ENCODE measurements around the gene EXOC6B.

The EXOC6B gene

GRCh38 chr2:72271766-72272641 is 553.8 kb downstream of the EXOC6B start:
- no peak for DNase-seq (ENCODE audit: low spot score)

GRCh38 chr2:72271276-72271614 is 554.6 kb downstream of the EXOC6B start:
- DNase-seq (ENCODE audit: low spot score), result no peak

- DNase-seq (ENCODE audit: low spot score), result no peak
Observed at GRCh38 chr2:72270556-72271275, 555.1 kb downstream of the EXOC6B start.

- DNase-seq (ENCODE audit: low spot score), result no peak
Observed at GRCh38 chr2:72263776-72264060, 562.1 kb downstream of the EXOC6B start.

- DNase-seq (ENCODE audit: low spot score), result no peak
Observed at GRCh38 chr2:72263043-72263775, 562.6 kb downstream of the EXOC6B start.

- no peak for DNase-seq (ENCODE audit: low spot score)
Observed at GRCh38 chr2:72261076-72261475, 564.8 kb downstream of the EXOC6B start.

GRCh38 chr2:72255540-72255939 is 570.3 kb downstream of the EXOC6B start:
- no peak for DNase-seq (ENCODE audit: low spot score)

- no peak for DNase-seq (ENCODE audit: low spot score)
Observed at GRCh38 chr2:72254831-72255451, 570.9 kb downstream of the EXOC6B start.

- no peak for DNase-seq (ENCODE audit: low spot score)
Observed at GRCh38 chr2:72238311-72238710, 587.5 kb downstream of the EXOC6B start.

- no peak for DNase-seq (ENCODE audit: low spot score)
Observed at GRCh38 chr2:72237549-72237948, 588.3 kb downstream of the EXOC6B start.

- no peak for DNase-seq (ENCODE audit: low spot score)
Observed at GRCh38 chr2:72236445-72237067, 589.3 kb downstream of the EXOC6B start.

GRCh38 chr2:72235497-72236415 is 590.1 kb downstream of the EXOC6B start:
- DNase-seq (ENCODE audit: low spot score), result no peak

- DNase-seq (ENCODE audit: low spot score), result no peak
Observed at GRCh38 chr2:72233211-72233610, 592.6 kb downstream of the EXOC6B start.

GRCh38 chr2:72222829-72223564 is 602.8 kb downstream of the EXOC6B start:
- DNase-seq (ENCODE audit: low spot score), result no peak

- no peak for DNase-seq (ENCODE audit: low spot score)
Observed at GRCh38 chr2:72220170-72220569, 605.7 kb downstream of the EXOC6B start.

- no peak for DNase-seq (ENCODE audit: low spot score)
Observed at GRCh38 chr2:72214429-72215143, 611.2 kb downstream of the EXOC6B start.

GRCh38 chr2:72212486-72212855 is 613.4 kb downstream of the EXOC6B start:
- no peak for DNase-seq (ENCODE audit: low spot score)

GRCh38 chr2:72211777-72212485 is 613.9 kb downstream of the EXOC6B start:
- no peak for DNase-seq (ENCODE audit: low spot score)

GRCh38 chr2:72211350-72211749 is 614.5 kb downstream of the EXOC6B start:
- DNase-seq (ENCODE audit: low spot score), result no peak

Measured in hematopoietic multipotent progenitor cell treated with erythropoietin and hydrocortisone succinate and interleukin-3 and kit ligand, for 17 days (in vitro differentiated cells).